SW480 (cell line): Measurements from ENCODE around the gene PDXDC1.
"Not testable (repeated sequence)": the region's sequence is repeated elsewhere in the genome, so short reads cannot be mapped to it uniquely, and the experiment has no call there.

Experiments
- DNase-seq: peaks from one replicate; pipeline ENCODE4 v3.0.0-alpha.2; 2016; ENCODE audit warnings: low spot score

PDXDC1 gene

DNA sequence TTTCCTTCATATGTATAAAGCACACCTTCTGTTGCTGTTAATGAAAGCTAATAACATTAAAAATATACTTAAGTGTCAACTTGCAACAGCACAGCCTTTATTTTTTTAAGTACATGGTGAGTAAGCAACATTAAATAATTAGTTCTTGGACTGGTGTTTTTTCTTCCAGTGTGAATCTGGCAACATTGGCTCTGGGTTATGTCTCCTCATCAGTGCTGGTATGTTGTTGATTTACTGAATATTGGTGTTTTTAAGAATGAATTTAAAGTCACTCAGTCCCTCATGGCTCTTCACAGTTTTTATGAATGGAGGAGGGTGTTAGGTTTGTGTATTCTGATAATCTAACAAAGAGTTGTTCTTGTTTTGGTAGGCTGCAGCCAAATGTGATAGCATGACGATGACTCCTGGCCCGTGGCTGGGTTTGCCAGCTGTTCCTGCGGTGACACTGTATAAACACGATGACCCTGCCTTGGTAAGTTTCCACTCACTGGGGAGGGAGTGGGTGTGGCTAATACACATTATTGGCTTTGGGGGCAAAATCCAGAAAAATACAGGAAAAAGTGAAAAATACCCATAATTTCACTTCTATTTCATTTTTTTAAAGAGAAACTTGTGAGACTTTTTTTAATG lies 42.2 kb downstream of the PDXDC1 start:
- DNase-seq: peak; percentile 50

DNA sequence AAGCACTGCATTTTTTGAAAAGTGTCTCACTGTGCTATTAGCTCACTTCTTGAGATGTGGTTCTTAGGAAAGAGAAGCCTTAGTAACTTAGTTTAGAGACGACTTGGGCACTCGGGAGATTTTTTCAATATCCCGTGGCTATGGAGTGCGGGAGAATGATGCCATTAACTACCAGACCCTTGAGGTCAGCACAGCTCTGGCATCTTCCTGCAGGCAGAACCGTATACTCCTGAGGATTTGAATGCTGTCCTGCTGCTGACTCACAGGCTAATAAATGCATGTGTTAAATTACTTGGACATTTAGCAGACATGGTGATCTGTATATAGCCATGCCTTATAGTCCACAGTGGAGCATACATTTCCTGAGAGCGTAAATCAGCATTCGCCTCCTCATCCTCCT lies 46.6 kb downstream of the PDXDC1 start:
- DNase-seq: not testable (repeated sequence)

DNA sequence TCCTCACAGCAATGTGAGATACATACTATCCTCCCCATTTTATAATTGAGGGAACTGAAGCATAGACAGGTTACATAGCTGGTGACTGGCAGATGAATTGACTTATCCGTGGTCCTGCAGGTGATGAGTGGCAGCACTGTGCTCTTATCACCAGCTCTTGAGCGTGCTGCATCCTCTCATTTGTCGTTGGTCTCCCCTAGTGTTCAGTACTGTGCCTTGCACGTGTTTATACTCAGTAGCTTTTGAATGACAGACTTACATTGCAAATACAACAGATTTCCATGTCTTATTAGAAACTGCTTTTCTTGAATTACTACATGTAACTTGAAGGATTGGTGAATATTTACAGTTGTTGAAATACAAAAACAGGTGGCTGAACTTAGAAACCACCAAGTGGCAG lies 47.4 kb downstream of the PDXDC1 start:
- DNase-seq: peak; percentile 71

DNA sequence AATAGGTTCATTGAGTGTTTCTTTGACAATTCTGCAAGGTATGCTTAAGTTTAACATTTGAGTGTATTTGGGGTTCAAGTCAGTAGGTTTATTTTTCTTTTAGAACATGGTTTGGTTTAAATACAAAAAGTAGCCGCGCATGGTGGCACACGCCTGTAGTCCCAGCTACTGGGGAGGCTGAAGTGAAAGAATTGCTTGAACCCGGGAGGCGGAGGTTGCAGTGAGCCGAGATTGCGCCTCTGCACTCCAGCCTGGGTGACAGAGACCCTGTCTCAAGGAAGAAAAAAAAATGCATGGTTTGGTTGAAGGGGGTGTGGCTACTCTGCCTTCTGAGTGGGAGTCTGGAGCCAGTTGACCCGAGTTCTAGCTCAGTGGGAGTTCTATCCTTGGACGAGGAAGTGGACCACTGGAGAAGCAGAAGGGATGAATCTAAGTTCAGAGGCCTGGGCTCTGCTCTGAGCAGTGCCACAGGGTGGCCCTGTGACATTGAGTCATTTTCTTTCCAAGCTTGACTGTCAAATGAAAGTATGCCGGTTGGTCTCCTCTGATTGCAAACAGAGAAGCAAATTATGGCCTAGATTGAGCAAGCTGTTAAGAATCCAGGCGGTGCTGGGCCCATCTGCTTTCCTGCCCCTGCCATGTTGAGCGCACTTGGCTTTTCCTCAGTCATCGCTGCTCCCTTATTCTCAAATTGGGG lies 48.7 kb downstream of the PDXDC1 start:
- not testable (repeated sequence) for DNase-seq

DNA sequence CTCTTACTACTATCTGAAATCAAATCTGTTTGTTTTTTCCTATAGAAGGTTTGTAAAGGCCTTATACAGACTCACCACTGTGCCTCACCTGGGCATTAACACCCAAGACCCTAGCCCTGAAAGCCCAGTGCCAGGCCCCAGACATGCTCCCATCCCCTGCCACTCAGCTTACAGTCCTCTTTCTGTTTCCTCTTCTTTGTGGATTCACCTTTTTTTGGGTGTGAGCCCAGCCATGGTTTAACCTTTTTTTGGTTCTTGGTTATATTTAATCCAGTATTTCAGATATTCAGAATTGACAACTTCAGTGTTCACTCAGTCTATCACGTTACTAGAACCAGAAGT lies 50.0 kb downstream of the PDXDC1 start:
- DNase-seq: not testable (repeated sequence)

DNA sequence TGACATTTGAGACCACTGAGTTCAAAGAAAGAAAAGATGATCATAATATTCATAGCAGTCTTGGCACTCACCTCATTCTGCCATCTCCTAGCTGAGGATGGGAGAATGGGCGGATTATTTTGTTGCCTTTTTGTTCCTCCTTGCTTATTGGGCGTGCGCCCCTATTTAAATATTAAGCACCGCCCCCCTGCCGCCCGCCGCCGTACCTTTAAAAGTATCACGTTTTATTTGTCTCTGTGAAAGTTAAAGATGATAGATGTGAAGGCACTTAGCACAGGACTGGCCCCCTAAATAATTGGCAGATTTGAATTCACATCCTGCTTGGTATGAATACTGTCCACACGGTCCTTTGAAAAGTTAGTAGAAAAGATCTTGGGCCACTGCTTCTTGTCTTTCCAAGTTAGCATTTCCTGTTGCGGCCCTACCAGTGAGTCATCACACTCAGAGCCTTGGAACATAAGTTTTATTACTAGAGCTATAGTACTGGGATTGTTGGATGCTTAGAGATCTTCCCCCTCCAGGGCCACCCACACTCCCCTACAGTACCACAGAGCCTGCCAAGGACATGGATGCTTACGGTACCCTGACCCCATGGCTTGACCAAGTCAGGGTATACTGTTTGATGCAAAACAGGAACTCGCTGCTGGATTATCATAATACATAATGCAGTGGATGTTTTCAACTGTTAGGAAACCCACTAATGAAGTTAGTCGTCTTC lies 50.6 kb downstream of the PDXDC1 start:
- peak; percentile 20 for DNase-seq

DNA sequence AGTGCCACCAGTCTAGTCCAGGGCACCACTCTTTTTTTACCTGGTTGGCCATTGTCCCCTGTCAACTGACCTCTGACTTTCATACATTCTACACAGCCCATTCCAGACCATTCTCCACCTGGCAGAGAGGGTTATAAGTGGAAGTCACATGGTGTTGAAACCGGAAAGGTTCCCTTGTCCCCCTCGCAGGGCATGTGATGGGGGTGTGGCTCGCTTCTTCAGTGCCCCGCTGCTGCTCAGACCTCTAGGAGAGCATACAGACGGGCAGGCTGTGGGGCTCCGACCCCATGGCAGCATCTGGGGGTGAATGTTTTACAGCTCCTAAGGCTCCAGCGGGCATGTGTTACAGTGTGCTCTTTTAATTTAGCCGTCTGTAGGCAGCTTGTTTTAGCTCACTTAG lies 52.2 kb downstream of the PDXDC1 start:
- DNase-seq: not testable (repeated sequence)

DNA sequence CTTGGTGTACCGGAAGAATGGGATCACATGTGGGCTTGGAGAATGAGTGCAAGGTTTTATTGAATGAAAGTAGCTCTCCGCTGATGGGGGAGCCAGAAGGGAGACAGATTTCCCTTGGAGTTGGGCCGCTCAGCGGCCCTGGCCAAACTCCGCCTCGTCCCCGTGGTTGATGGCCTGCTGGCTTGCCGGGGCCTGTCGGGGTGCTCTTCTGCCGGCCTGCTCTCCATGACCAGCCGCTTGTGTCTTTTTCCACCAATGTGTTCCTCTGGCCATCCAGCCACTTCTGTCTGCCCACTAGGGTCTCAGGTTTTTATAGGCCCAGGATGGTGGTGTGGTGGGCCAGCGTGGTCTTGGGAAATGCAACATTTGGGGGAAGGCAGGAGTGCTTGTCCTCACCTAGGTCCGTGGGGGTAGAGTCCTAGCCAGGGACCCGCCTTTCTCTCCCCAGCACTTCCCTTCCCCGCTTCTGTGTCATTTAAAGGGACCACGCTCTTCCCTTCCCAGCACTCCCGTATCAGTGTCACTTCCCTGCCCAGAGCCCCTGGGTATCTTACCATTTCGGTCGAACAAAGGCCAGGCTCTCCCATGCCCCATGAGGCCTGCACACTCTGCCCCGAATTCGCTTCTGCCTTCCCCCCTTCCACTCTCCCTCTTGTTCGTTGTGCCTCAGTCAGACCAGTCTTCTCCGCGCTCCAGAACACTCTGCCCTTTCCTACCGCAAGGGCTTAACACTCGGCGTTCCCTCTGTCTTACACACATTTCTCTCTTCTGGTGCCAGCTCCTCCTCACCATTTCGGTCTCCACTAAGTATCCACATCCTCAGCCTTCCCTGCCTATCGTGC lies 52.9 kb downstream of the PDXDC1 start:
- DNase-seq: not testable (repeated sequence)

DNA sequence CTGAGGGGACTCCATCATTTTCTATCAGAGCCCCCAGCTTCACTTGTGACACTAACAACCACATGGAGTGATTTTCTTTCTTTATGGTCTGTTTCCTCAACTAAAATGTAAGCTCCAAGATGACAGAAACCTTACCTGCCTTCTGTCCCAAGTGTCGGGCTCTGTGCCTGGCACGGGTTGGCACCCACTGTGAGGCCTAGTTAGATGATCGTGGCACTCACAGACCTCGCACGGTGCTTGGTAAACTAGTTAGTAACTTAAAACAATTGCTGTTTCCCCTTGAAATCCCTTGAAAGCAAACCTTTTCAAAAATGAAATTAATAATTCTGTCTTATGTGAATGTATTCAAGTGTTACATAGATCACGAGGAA lies 53.5 kb downstream of the PDXDC1 start:
- DNase-seq: not testable (repeated sequence)

DNA sequence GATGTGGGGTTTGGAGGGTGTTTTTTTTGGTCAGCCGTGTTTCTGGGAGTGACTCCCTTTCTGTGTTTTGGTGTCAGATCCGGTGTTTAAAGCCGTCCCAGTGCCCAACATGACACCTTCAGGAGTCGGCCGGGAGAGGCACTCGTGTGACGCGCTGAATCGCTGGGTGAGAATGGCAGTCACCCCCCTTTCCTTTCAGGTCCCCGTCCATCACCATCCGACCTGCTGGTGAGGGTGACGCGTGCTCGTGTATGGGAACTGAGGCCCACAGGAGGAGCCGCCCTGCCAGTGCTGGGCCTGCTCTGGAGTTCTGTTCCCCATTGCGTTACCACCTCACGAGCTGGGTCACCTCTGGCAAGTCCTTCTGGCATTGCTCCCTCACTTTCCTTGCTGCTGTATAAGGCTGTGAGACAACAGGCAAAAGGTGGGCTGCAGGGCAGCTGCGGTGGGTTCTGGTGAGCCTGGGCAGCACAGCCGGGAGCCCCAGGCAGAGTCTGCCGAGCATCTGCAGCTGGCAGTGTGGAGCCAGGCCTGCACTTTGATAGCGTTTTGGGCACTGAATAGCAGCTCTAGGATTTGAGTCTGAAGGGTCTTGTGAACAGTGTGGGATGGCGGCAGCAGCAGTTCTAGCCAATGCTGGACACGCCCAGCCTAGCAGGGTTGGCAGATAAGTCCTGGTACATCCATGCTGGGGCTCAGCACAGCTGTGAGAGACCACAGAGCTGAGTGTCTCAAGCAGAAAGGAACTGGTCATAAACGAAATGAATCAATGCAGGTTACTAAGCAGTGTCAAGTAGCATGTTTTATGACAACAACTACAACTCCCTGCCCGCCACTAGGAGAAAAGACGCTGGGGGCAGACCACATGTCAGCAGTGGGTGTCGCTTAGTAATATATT lies 54.2 kb downstream of the PDXDC1 start:
- DNase-seq: not testable (repeated sequence)

DNA sequence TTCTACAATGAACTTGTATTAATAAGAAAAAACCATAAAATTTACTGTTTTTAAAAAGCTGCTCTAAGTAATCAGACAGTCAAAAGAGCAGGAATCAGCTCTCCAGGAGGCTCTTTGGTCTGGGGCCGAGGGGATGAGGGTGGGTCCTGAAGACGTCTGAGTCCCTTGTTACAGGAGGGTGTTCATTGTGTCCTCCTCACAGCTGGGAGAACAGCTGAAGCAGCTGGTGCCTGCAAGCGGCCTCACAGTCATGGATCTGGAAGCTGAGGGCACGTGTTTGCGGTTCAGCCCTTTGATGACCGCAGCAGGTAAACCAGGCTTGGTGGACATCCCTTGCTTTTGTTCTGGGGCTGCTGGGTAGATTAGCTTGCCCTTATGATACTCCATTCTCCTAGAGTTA lies 54.9 kb downstream of the PDXDC1 start:
- peak; percentile 29 for DNase-seq

DNA sequence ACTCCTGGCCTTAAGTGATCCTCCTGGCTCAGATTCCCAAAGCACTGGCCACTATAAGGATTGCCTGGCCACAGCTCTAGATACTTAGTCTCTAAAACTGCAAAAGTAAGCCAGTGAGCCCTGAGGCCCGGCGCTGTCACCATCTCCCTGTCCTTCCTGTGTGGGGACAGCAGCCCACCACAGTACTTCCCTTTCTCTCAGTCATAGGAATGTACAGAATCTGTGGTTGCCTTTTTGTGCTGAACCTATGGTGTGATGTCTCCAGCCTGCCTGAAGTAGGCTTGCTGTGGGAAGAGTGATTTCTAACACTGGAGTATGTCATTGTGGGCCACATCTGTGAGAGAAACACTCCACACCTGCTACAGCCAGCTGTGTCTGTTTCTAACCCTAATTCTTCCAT lies 56.4 kb downstream of the PDXDC1 start:
- no peak for DNase-seq

DNA sequence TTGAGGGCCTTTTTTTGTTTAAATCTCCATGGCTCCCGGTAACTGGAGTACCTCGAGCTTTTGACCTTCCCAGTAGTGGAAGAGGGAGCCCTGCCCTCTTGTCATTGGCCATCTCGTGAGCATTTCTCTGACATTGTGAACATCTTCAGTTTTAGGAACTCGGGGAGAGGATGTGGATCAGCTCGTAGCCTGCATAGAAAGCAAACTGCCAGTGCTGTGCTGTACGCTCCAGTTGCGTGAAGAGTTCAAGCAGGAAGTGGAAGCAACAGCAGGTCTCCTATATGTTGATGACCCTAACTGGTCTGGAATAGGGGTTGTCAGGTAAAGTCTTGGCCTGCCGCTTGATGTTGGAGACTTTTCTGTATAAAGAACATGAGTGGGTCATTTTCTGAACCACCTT lies 56.8 kb downstream of the PDXDC1 start:
- no peak for DNase-seq

DNA sequence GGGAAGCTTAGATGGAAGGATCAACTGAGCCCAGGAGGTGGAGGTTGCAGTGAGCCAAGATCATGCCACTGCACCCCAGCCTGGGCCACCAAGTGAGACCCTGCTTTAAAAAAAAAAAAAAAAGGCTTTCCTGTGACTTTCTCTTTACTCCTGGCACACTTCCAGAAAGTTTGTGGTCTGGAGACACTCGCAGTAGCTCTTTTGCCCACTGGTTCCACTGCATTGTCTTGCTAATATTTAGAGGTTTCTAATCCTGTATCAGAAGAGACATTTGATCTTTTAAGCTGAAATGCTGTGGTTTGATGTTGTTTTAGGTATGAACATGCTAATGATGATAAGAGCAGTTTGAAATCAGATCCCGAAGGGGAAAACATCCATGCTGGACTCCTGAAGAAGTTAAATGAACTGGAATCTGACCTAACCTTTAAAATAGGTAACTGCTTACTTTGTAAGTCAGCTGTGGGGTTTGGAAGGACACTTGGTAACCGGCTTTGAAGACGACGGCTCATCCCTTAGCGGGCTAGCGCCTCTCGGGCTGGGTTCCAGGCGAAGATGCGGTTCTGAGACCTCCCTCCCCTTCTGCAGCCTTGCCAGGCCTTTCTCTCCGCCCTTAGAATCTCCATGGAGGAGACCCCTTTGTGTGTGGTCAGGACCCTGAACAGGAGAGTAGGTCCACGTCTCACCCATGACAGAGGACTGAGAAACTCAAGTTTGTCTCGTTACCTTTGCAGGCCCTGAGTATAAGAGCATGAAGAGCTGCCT lies 57.9 kb downstream of the PDXDC1 start:
- no peak for DNase-seq

DNA sequence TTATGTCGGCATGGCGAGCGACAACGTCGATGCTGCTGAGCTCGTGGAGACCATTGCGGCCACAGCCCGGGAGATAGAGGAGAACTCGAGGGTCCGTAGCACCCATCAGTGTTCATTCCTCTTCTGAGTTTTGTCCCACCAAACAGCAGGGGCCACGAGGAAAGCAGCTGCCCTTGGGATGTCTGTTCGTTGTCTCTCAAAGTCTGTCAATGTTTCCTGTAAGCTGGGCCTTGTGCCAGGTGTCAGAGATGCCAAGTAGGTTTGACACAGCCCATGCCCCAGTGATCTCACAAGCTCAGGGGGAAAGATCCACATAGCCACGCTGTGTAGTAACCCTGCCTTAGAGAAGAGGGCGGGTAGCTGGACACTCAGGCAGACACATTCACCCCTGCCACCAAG lies 58.5 kb downstream of the PDXDC1 start:
- no peak for DNase-seq

DNA sequence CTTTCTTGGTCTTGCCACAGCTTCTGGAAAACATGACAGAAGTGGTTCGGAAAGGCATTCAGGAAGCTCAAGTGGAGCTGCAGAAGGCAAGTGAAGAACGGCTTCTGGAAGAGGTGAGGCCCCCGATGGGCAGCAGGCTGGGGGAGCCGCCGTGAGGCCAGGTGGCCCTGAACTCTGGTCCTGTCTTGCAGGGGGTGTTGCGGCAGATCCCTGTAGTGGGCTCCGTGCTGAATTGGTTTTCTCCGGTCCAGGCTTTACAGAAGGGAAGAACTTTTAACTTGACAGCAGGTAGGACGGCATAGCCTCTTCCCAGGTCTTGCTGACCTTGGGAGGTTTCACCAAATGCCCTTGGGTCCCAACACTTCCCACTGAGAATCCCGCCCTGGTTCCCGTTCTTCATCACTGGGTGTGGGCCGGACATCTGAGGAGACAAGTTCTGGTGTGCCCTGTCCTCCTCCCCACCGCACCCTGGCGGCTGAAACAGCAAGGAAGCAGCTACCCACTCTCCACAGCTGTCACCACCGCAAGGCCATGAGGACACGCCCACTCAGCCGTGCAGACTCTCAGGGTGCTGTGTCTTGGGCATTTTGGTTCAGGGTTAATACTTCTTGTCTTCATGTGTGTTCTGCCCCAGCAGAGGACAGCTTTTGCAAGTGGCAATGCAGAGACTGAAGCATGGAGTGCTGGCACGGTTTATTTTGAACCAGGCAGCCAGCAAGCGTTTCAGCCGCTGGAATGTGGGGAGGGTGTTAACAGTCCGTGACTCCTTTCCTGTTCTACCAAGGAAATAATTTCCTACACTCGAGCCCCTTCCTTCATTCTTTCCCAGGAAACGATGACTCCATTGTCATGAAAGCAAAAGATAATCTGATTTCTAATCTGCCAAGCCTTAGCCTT lies 59.7 kb downstream of the PDXDC1 start:
- no peak for DNase-seq

DNA sequence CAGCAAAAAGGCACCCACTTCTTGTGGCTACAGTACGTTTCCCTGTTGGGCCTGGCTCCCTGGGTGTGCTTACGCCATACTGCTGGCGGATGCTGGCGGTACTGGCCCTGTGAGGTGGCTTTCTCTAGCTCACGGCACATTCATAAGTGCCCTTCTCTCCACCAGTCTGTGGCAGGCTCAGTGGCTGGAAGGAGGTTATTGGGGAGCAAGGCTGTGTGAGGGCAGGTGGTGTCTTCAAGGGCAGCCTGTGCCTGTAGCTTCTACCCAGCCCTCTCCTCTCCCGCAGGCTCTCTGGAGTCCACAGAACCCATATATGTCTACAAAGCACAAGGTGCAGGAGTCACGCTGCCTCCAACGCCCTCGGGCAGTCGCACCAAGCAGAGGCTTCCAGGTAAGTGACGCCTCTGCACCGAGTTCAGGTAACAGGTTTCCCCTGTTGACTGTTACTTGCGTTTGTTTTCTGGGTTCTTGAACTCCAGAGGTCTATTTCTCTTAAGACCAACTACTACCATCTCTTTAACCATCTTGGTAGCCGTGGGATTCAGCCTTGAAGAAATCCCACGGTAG lies 60.4 kb downstream of the PDXDC1 start:
- DNase-seq: no peak

DNA sequence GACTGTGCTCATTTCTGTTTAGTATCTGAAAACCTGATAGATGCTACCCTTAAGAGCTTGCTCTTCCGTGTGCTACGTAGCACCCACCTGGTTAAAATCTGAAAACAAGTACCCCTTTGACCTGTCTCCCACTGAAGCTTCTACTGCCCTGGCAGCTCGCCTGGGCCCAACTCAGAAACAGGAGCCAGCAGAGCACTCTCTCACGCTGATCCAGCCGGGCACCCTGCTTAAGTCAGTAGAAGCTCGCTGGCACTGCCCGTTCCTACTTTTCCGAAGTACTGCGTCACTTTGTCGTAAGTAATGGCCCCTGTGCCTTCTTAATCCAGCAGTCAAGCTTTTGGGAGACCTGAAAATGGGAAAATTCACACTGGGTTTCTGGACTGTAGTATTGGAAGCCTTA lies 62.2 kb downstream of the PDXDC1 start:
- DNase-seq: no peak

DNA sequence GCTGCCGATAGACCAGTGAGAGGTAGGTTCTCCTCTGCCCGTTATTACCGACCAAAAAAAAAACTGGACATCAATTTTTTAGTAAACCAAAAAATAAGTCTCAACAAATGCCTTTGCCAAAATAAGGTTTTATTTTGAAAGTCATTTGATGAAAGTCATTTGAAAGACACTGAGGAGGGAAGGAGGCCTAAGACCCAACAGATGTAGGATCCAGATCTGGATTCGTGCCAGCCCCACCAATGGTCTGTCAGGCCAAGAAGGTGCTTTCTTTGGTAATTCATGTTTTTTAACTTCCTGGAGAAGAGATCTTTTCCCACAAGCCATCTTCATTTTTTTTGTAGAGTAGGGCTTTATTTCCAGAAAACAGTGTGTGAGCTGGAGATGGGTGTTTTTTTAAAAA lies 62.9 kb downstream of the PDXDC1 start:
- no peak for DNase-seq
